ENCODE measurements around the gene NOTCH1.

- TF ChIP-seq POLR2A (IDR thresholded peaks at IDR 0.05) = no peak
- TF ChIP-seq CTCF (IDR thresholded peaks at IDR 0.05) = no peak
These were observed 40.6 kb upstream of the NOTCH1 start for GRCh38 chr9:136586391-136586953.

Measured in adrenal gland (tissue), 5 donors.